Measurements from ENCODE around the gene UPF2.

- TF ChIP-seq CTCF (IDR thresholded peaks at IDR 0.05; ENCODE audit: poor library complexity, severe bottlenecking) (no peak), EZH2 (IDR thresholded peaks at IDR 0.05; ENCODE audit: borderline replicate concordance, insufficient read depth, low read length, poor library complexity, severe bottlenecking) (no peak), TAF1 (IDR thresholded peaks at IDR 0.05; ENCODE audit: low read depth) (no peak), MXI1 (conservative IDR thresholded peaks at IDR 0.05; ENCODE audit: poor library complexity, severe bottlenecking) (no peak), EP300 (conservative IDR thresholded peaks at IDR 0.05; ENCODE audit: poor library complexity, severe bottlenecking) (peak; percentile 75), POLR2AphosphoS5 (IDR thresholded peaks at IDR 0.05) (peak; percentile 55), SMC3 (conservative IDR thresholded peaks at IDR 0.05; ENCODE audit: poor library complexity) (peak; percentile 47), RAD21 (conservative IDR thresholded peaks at IDR 0.05) (no peak)
Observed at GRCh38 chr10:12042797-12043651, at the start of gene UPF2.
